Measurements from ENCODE around the gene LNX1.
"Not testable (repeated sequence)": the region's sequence is repeated elsewhere in the genome, so short reads cannot be mapped to it uniquely, and the experiment has no call there.

LNX1 gene

DNA sequence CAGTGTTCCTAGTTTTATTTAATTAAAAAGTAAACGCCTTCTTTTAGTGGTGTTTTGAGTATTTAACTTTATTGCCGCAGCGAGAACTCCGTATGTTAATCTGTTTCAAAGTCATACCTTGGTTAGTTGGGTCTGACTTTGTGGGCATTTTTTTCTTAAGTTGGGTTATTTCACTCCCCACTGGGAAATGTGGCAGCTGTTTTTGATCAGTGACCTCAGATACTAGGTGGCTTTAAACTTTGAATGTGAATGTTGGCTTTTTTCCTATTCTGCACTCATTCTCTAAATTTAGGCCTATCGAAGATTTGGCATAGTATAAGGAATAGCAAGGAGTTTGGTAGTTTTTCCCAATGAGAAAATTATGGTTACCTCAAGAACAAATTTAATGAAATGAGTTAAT lies 127.9 kb downstream of the LNX1 start:
- DNase-seq (ENCODE audit: low read depth) = no peak

DNA sequence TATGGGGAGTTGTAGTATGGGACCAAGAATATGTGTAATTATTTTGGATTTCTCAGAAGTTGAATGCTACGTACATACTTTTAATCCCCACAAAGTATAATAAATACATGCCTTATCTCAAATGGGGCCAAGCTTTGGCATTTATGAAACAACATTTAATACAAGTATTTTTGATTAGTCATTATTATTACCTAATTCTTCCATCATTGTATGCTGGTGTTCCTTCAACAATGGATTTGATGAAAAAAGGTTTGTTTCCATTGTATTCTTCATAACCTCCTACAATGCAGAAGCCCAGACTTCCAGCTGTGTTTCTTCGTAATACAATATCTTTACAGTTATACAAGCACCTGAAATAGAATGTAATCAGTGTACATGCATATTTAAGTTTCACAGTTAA lies 130.0 kb downstream of the LNX1 start:
- DNase-seq (ENCODE audit: low read depth) = no peak

DNA sequence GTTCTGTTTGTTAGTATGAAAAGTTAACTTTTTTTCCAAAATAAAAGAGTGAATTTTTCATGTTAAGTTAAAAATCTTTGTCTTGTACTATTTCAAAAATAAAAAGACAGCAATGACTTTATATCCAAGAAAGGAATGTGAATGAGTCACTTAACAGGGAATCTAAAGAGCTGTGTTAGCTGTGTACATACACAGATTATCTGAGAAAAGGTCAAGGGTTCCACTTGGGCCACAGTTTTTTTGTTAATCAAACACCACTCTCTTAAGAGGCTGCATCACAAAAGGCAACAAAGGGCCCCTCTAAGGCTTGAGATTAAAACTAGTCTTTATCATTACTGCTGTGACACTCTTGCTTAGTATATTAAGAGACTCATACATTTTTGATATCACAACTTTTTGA lies 131.7 kb downstream of the LNX1 start:
- DNase-seq (ENCODE audit: low read depth) = no peak

DNA sequence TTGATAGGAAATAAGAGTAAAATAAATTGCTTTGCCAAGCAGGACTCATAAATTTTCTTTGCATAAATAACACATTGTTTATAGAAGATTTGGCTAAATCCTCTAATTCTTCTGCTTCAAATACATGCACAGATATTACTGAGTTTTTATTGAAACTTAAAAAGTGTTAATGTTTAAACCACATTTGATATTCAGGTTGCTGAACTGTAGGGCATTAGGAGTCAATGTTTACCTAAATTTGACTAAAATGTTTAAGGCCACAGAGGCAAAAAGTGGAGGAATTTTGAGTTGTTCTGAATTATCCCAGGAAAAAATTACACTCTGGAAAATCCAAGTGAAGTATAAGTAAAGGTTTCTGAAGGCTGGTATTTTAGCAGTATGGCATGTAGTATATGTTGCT lies 135.1 kb downstream of the LNX1 start:
- no peak for DNase-seq (ENCODE audit: low read depth)

DNA sequence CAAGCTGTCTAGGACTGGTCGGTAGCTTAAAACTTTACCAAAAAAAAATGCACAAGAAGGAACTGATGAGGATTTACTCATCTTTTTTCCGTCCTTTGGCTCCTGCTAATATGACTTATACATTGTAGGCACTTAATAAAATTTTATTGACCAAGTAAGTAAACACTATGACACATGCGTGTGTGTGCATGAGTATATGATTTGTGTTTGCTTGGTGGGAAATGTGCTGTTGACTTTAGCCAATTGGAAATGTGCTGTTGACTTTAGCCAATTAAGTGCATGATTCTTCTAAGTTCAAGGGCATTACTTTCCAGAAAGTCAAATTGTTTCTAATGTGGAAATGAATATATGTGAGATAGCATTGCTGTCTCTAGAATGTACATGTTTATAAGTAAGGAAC lies 135.5 kb downstream of the LNX1 start:
- no peak for DNase-seq (ENCODE audit: low read depth)

DNA sequence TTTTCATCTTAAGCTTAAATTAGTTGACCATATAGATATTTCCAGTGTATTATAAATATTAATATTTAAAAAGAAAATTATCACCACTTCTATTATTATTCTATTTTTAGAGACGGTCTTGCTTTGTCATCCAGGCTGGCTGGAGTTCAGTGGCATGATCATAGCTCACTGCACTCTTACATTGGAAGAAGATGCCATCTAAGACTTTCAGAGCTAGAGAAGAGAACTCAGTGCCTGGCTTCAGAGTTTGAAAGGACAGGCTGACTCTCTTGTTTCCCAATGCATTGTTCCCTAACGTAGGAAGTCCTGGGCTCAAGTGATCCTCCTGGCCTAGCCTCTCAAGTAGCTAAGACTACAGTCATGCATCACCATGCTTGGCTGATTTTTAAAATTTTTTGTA lies 137.9 kb downstream of the LNX1 start:
- no peak for DNase-seq (ENCODE audit: low read depth)

DNA sequence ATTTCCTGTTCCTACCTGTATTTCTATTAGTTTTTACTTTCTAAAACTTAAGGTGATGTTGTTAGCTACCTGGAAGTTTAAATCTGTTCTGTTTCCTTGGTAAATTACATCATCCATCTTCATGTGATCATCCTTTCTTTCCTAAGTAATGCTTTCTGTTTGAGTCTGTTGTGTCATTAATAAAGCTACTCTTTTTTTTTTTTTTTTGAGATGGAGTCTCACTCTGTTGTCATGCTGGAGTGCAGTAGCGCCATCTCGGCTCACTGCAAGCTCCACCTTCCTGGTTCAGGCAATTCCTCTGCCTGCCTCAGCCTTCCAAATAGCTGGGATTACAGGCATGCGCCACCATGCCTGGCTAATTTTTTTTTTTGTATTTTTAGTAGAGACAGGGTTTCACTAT lies 140.5 kb downstream of the LNX1 start:
- DNase-seq (ENCODE audit: low read depth) = no peak

DNA sequence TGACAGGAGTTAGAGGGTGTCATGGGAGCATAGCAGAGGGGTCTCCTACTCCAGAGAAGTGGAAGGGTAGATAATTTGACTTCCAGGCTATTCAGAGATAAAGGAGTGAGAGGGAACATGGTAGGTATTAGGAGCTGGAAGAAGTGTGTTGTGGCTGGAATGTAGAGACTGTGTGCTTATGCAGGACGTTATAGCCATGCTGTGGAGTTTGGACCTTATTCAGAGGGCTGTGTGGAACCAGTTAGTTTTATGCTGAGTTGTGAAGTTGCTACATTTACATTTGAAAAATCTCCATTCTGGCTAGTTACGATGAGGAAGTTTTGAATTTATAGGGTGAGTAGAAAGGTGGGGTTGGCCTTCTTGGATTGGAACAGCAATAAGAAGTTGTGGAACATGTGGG lies 146.3 kb downstream of the LNX1 start:
- no peak for DNase-seq (ENCODE audit: low read depth)

DNA sequence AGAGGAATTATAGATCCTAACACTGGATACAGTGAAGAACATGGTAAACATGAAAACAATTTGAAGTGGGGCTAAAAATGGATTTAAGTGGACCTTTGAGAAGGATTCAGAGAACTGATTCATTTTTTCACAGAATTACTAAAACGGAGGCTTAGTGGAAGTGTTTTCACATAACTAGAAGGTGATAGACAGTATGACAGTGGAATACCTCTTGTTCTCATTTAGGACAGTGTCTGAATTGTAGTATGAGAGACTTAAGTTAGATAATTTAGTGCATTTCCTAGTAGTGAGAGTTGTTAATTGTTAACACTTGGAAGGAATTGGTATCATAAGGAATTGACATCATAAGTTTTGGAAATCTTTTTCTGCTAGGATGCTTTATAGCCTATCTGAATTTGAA lies 149.7 kb downstream of the LNX1 start:
- no peak for DNase-seq (ENCODE audit: low read depth)

DNA sequence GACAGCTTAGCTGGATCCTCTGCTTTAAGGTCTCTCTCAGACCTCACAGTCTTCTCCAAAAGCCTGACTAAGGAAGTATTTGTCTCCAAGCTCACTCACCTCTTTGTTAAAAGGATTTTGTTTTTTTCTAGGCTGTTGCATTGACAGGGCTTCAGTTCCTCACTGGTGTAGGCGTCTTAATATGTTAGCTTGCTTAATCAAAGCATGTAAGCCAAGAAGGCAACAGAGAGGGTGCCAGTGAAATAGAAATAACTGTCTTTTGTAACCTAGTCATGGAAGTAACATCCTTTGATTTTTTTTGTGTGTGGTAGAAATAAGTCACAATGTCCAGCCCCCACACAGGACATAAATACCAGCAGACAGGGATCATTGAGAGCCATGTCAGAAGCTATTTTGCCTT lies 155.0 kb downstream of the LNX1 start:
- DNase-seq (ENCODE audit: low read depth) = no peak

DNA sequence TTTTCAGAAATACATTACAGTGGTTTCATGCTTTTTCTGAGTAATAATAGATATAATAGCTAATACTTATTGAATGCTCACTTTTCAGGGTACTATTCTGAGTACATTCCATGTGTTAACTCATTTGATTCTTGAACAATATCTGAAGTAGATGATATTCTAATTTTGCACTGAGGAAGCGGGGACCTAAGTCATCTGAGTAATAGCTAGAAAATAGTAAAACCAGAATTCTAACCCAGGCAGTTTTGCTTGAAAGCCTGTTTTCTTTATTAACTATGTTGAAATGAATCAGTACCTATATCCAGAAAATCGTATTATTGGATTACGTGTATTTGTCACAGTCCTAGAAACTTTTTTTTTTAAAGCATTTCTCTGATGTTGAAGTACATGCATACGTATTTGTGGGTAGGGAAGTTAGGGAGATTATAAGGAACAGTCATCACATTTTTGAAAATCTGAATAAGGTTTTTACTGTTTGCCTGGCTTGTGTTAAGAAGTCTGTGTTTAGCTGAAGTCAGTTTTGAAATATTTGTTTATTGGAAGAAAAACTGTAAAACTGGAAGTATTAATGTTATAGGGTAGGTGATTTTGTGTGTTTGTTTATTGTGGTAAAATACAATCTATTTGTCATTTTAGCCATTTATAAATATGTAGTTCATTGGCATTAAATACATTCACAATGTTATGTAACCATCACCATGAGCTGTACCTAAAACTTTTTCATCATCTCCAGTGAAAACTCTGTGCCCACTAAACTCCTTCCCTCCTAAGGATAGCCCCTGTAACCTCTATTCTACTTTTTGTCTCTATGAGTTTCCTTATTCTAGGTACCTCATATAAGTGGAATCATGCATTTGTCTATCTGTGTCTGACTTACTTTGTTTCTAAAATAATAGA lies 158.5 kb downstream of the LNX1 start:
- no peak for DNase-seq (ENCODE audit: low read depth)

DNA sequence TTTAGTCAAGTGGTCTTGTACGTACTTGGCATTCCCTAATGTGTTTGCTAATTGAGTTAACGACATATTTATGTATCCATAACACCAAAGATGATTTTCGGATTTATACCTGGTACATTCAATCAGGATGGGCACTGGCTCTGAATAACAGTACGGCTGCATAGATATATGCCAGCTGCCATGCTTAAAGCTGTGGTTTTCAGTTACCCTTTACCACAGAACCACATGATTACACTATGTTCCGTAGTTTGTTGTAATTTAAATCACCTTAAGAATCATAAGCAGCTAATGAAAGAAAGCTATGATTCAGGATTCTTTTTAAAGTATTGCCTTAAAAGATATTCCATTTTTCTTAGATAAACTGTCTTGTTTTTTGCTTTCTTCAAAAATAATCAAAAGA lies 160.2 kb downstream of the LNX1 start:
- no peak for DNase-seq (ENCODE audit: low read depth)

DNA sequence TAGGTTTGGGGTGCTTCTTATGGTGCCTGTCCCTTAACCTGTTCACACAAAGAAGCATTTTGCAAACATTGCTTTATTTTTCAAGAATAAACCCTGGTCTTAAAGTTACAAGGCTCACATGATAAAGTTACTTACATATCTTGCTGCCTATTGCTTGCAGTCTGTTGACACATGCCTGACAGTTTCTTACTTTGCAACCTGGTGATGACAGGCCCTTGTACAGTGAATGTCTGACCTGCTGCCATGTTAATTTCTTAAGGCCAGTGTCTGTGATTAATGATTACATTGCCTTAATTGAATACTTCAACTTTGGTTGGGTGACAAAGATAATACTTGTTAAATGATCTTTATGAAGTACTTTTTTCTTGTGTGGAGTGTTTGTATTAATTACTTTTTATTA lies 163.9 kb downstream of the LNX1 start:
- DNase-seq (ENCODE audit: low read depth) = no peak

DNA sequence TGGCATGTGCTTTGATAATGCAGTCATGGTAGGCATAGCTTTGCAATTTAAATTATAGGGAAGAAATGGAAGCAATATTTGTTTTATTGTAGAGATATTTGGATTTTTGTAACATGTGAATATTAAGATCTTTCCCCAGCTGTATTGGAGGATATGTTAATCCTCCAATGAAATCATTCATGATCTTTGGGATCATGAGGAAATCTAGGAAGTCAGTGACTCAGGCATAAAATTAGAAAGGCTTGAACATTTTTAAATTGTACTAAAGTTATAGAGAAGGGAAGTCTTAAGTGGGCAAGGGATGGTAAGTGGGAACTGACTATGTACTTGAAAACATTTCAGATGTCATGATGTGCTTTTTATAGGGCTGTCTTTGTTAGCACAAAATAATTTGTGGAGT lies 167.0 kb downstream of the LNX1 start:
- no peak for DNase-seq (ENCODE audit: low read depth)

DNA sequence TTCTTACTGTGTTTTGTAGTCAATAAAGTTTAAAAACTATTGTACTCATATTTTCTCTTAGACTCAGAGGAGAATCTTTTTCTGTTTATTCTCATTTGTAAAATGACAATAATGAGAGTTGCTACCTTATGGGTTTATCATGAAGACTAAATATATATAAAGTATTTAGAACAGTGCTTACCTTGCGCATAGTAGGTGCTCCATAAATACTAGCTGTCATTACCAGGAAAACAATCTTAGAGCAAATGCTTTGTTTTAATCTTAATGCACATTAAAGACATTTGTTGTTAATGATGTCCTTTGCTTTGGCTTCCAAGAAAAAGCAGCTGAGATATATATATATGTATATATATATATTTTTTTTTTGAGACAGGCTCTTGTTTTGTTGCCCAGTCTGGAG lies 168.9 kb downstream of the LNX1 start:
- DNase-seq (ENCODE audit: low read depth) = no peak

DNA sequence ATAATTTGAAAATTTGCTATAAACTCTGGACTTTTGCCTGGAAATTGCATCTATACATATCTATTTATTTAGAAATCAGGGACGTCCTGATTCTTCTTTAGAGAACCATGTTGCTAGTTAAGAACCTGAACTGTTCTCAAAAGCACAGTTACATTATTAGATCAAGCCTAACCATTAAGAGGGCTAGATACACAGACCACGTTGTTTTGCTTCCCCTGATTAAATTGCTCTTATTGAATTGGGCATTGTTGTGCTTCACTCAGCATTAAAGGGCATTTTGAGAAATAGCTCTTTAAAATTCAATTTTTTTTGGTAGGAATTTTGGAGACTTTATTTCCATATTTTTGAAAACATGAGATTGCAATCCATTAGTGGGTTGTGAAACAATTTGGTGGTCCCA lies 169.5 kb downstream of the LNX1 start:
- no peak for DNase-seq (ENCODE audit: low read depth)

DNA sequence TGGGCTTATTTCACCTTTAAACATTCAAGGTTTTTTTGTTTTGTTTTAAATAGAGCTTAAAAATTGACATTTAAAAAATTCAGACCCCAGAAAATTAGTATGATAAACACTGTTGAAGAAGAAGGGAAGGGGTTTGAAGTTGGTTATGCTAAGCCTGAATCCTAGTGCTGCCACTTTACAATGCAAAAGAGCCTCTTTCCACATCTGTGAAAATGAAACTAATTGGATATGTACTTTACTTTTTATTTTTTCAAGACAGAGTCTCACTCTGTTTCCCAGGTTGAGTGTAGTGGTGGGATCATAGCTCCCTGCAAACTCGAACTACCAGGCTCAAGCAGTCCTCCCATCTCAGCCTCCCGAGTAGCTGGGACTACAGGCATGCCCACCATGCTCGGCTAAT lies 172.1 kb downstream of the LNX1 start:
- no peak for DNase-seq (ENCODE audit: low read depth)

DNA sequence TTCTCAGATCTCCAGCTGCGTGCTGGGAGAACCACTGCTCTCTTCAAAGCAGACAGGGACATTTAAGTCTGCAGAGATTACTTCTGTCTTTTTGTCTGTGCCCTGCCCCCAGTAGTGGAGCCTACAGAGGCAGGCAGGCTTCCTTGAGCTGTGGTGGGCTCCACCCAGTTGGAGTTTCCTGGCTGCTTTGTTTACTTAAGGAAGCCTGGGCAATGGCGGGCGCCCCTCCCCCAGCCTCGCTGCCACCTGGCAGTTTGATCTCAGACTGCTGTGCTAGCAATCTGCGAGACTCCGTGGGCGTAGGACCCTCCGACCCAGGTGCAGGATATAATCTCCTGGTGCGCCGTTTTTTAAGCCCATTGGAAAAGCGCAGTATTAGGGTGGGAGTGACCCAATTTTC lies 181.8 kb downstream of the LNX1 start:
- DNase-seq (ENCODE audit: low read depth) = not testable (repeated sequence)
